AG09309 (cell line): ENCODE measurements around the gene GOT1.

ENCODE experiments used
- DNase-seq: peaks from one replicate; pipeline ENCODE4 v3.0.0-alpha.2; 2010; ENCODE audit warnings: low read depth
- H3K4me3 ChIP-seq: 2 replicates; pipeline ENCODE4 v1.5.1; 2011; ENCODE audit warnings: mild to moderate bottlenecking, low read depth, low read length, moderate library complexity; ENCODE audit not compliant: control insufficient read depth
- CTCF ChIP-seq: IDR thresholded peaks from 2 replicates; pipeline ENCODE4 v1.5.1; 2011; ENCODE audit warnings: mild to moderate bottlenecking, low read depth, low read length, inconsistent platforms; ENCODE audit not compliant: insufficient read depth, control insufficient read depth; ENCODE audit errors: missing control alignments

The GOT1 gene

GRCh38 chr10:99438890-99439289, 8.5 kb upstream of the GOT1 start:
- TF ChIP-seq CTCF, result no peak
- no peak overlapping the region for H3K4me3 ChIP-seq
- no peak for DNase-seq

- H3K4me3 ChIP-seq, result no peak overlapping the region
- TF ChIP-seq CTCF, result peak; percentile 49
- DNase-seq, result no peak
These were observed 5.7 kb upstream of the GOT1 start for GRCh38 chr10:99435986-99436638.

GRCh38 chr10:99433378-99434020, 3.1 kb upstream of the GOT1 start:
- no peak for DNase-seq
- peak; percentile 16 for TF ChIP-seq CTCF
- H3K4me3 ChIP-seq, result no peak overlapping the region

GRCh38 chr10:99432881-99433280, 2.5 kb upstream of the GOT1 start:
- TF ChIP-seq CTCF, result no peak
- no peak overlapping the region for H3K4me3 ChIP-seq
- no peak for DNase-seq

- H3K4me3 ChIP-seq, result no peak overlapping the region
- no peak for DNase-seq
- TF ChIP-seq CTCF, result no peak
These were observed 1.6 kb upstream of the GOT1 start for GRCh38 chr10:99432047-99432446.

- TF ChIP-seq CTCF, result no peak
- DNase-seq, result no peak
- peak overlapping the region; percentile 100 for H3K4me3 ChIP-seq
These were observed 851 bp upstream of the GOT1 start for GRCh38 chr10:99431190-99431760.
